ENCODE results near the gene IFI44.
A peak's percentile ranks its signal among the peaks of the same experiment; 100 is the strongest.

The IFI44 gene

DNA sequence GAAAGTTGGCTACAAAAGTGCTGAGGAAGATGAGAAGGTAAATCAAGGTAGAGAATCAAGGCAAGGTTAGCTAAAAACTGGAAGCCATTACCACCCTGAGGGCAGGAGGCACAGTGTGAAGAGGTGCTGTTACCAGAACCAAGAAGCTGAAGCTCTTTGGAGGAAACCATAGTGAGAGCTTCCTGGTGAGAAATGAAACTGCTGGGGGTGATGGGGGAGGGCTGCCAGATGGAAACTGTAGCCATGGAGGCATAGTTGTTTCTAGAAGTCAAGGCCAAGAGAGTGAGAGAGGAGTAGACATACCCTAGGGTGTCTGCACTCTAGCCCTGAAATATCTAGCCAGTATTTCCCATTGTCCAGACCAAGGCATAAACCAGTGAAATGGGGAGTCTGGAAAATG, 28.7 kb downstream of the IFI44 start:
- ATAC-seq (ENCODE audit: low read depth) (no peak), DNase-seq (ENCODE audit: low spot score) (no peak)
- no peaks in the 10 kb centered on the region for H3K36me3 ChIP-seq (ENCODE audit: low read depth)
- H3K27me3 ChIP-seq (ENCODE audit: insufficient read depth, poor library complexity, severe bottlenecking): no peaks in the 10 kb centered on the region
- no peak overlapping the region for H3K27ac ChIP-seq (ENCODE audit: poor library complexity, severe bottlenecking)
- no peak overlapping the region for H3K4me3 ChIP-seq (ENCODE audit: severe bottlenecking)
- TF ChIP-seq, protein P1, sequence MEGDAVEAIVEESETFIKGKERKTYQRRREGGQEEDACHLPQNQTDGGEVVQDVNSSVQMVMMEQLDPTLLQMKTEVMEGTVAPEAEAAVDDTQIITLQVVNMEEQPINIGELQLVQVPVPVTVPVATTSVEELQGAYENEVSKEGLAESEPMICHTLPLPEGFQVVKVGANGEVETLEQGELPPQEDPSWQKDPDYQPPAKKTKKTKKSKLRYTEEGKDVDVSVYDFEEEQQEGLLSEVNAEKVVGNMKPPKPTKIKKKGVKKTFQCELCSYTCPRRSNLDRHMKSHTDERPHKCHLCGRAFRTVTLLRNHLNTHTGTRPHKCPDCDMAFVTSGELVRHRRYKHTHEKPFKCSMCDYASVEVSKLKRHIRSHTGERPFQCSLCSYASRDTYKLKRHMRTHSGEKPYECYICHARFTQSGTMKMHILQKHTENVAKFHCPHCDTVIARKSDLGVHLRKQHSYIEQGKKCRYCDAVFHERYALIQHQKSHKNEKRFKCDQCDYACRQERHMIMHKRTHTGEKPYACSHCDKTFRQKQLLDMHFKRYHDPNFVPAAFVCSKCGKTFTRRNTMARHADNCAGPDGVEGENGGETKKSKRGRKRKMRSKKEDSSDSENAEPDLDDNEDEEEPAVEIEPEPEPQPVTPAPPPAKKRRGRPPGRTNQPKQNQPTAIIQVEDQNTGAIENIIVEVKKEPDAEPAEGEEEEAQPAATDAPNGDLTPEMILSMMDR (IDR thresholded peaks at IDR 0.05; ENCODE audit: poor library complexity, severe bottlenecking): no peak
- no peaks in the 10 kb centered on the region for H3K9me3 ChIP-seq (ENCODE audit: severe bottlenecking)
- peaks cover 3% of the 10 kb centered on the region for H3K4me1 ChIP-seq (ENCODE audit: insufficient read depth, poor library complexity, severe bottlenecking)

DNA sequence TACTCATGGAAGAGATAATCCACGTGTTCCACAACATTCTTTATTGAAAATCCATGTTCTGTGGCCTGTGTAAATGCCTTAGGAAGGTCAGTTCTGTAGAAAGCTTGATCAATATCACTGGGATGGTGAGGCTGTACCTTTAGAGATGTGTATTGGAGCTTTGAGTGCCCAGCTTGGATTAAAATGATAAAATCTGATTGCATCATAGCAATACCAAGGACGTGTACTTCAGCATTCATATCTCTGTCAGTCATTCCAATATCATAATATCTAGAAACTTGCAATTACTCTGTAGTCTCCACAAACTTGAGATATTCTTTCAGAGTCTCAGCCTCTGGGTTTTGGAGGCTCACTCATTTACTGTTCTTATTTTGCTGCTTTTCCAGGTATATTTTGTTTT, 31.6 kb downstream of the IFI44 start:
- Histone ChIP-seq H3K9me3 (ENCODE audit: severe bottlenecking) (no peaks in the 10 kb centered on the region), H3K27ac (ENCODE audit: poor library complexity, severe bottlenecking) (no peak overlapping the region), H3K27me3 (ENCODE audit: insufficient read depth, poor library complexity, severe bottlenecking) (no peaks in the 10 kb centered on the region), H3K36me3 (ENCODE audit: low read depth) (no peaks in the 10 kb centered on the region), H3K4me3 (ENCODE audit: severe bottlenecking) (no peak overlapping the region), H3K4me1 (ENCODE audit: insufficient read depth, poor library complexity, severe bottlenecking) (peaks cover 3% of the 10 kb centered on the region)
- no peak for DNase-seq (ENCODE audit: low spot score)
- TF ChIP-seq, protein P1 (IDR thresholded peaks at IDR 0.05; ENCODE audit: poor library complexity, severe bottlenecking): no peak
- ATAC-seq (ENCODE audit: low read depth): no peak

DNA sequence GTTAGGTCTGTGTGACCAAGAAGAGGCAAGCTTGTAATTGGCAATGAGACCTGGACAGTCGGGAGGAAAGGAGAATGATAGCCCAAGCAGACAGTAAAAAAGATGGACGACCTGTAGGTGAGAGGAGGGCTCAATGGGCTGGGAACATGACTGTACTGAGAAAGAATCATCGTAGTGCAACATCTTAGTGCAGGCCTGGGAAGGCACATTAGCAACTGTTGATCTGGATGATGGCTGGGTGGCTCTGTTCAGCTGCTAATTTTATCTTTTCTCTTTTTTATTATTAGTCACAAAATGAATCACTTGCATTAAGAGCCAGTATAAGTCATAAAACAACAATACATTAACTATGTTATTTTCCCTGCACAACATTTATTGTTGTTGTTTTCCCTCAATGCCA, 32.9 kb downstream of the IFI44 start:
- ATAC-seq (ENCODE audit: low read depth) (no peak), DNase-seq (ENCODE audit: low spot score) (no peak)
- H3K27ac ChIP-seq (ENCODE audit: poor library complexity, severe bottlenecking): no peak overlapping the region

DNA sequence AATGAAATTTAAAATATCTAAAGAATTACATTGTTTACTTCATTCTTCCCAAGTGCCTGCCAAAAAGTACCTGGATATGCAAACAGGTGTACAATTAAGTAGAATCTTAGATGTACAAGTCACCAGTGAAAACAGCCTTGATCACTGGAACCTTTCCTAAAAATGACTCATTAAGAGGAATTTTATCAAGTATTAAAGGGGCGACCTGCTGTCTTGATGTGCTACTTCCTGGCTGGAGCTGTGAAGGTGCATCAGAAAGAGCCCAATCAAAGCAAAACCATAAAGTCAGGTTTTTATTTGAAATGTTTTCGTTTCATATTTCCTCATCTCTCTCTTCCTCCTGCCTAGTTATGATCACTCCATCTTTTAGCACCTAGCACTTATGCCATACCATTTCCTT, 33.4 kb downstream of the IFI44 start:
- H3K27me3 ChIP-seq (ENCODE audit: insufficient read depth, poor library complexity, severe bottlenecking): no peaks in the 10 kb centered on the region
- no peaks in the 10 kb centered on the region for H3K9me3 ChIP-seq (ENCODE audit: severe bottlenecking)
- H3K27ac ChIP-seq (ENCODE audit: poor library complexity, severe bottlenecking): no peak overlapping the region
- no peak overlapping the region for H3K4me3 ChIP-seq (ENCODE audit: severe bottlenecking)
- DNase-seq (ENCODE audit: low spot score): no peak
- peaks cover 16% of the 10 kb centered on the region for H3K4me1 ChIP-seq (ENCODE audit: insufficient read depth, poor library complexity, severe bottlenecking)
- ATAC-seq (ENCODE audit: low read depth): no peak
- H3K36me3 ChIP-seq (ENCODE audit: low read depth): no peaks in the 10 kb centered on the region
- TF ChIP-seq, protein P1 (IDR thresholded peaks at IDR 0.05; ENCODE audit: poor library complexity, severe bottlenecking): no peak

More for the DNA sequence above, 32.9 kb downstream of the IFI44 start:
- Histone ChIP-seq H3K9me3 (ENCODE audit: severe bottlenecking) (no peaks in the 10 kb centered on the region), H3K27me3 (ENCODE audit: insufficient read depth, poor library complexity, severe bottlenecking) (no peaks in the 10 kb centered on the region), H3K4me3 (ENCODE audit: severe bottlenecking) (no peak overlapping the region), H3K4me1 (ENCODE audit: insufficient read depth, poor library complexity, severe bottlenecking) (peaks cover 10% of the 10 kb centered on the region), H3K36me3 (ENCODE audit: low read depth) (no peaks in the 10 kb centered on the region)
- TF ChIP-seq, protein P1 (IDR thresholded peaks at IDR 0.05; ENCODE audit: poor library complexity, severe bottlenecking): no peak

DNA sequence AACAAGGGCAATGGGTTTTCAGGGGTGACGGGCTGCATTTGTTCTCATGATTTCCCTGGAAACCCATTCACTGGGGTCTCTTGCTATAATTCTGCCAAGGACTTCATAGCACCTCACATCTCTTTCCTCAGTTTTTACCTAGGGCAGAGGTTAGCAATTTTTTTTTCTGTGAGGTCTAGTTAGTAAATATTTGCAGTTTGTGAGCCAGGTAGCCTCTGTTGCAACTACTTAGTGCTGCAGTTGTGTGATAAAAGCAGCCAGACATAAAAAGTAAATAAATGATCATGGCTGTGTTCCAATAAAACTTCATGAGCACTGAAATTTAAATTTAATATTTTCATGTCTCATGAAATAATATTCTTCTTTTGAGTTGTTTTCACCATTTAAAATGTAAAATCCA, 37.7 kb downstream of the IFI44 start:
- H3K27ac ChIP-seq (ENCODE audit: poor library complexity, severe bottlenecking): peak overlapping the region; percentile 89
- H3K4me1 ChIP-seq (ENCODE audit: insufficient read depth, poor library complexity, severe bottlenecking): peaks cover 18% of the 10 kb centered on the region
- TF ChIP-seq, protein P1 (IDR thresholded peaks at IDR 0.05; ENCODE audit: poor library complexity, severe bottlenecking): no peak
- DNase-seq (ENCODE audit: low spot score) (no peak), ATAC-seq (ENCODE audit: low read depth) (no peak)
- H3K9me3 ChIP-seq (ENCODE audit: severe bottlenecking): no peaks in the 10 kb centered on the region
- H3K27me3 ChIP-seq (ENCODE audit: insufficient read depth, poor library complexity, severe bottlenecking): no peaks in the 10 kb centered on the region
- no peak overlapping the region for H3K4me3 ChIP-seq (ENCODE audit: severe bottlenecking)
- no peaks in the 10 kb centered on the region for H3K36me3 ChIP-seq (ENCODE audit: low read depth)
